Neural cell (in vitro differentiated cells): ENCODE data around the gene ALAS2. TPM values are rescaled to one million over a fixed set of nuclear protein-coding genes. Genes with fewer than 3 reads are reported as not detected.
"Not testable (repeated sequence)": the region's sequence is repeated elsewhere in the genome, so short reads cannot be mapped to it uniquely, and the experiment has no call there.

Experiments
- H2AFZ ChIP-seq: fragments of 200-600, 300-800 bp; sonication (generic), shearing (Covaris generic); 2 replicates; pipeline ENCODE4 v1.6.0; 2014; ENCODE audit warnings: low read depth, mild to moderate bottlenecking, antibody characterized with exemption, low read length, moderate library complexity
- H3F3A ChIP-seq: fragments of 200-600 bp; shearing (Covaris generic); 2 replicates; pipeline ENCODE4 v1.6.1; 2016; ENCODE audit warnings: mild to moderate bottlenecking, moderate library complexity, mixed read lengths, antibody characterized with exemption, low read length; ENCODE audit not compliant: insufficient read depth, poor library complexity, severe bottlenecking
- H3K27ac ChIP-seq: fragments of 200-600, 300-800 bp; sonication (generic), shearing (Covaris generic); 2 replicates; pipeline ENCODE4 v1.5.1; 2014; ENCODE audit warnings: mild to moderate bottlenecking, low read length, moderate library complexity
- H3K27me3 ChIP-seq: fragments of 300-800, 200-600 bp; sonication (generic), shearing (Covaris generic); 2 replicates; pipeline ENCODE4 v1.6.0; 2014; ENCODE audit warnings: mild to moderate bottlenecking, low read depth, low read length, moderate library complexity; ENCODE audit not compliant: insufficient read depth
- H3K36me3 ChIP-seq: fragments of 300-800, 200-600 bp; sonication (generic), shearing (Covaris generic); 2 replicates; pipeline ENCODE4 v1.5.1; 2014; ENCODE audit warnings: mild to moderate bottlenecking, antibody characterized with exemption, low read length, moderate library complexity; ENCODE audit not compliant: insufficient read depth
- H3K4me2 ChIP-seq: fragments of 300-800, 200-600 bp; sonication (generic), shearing (Covaris generic); 2 replicates; pipeline ENCODE4 v1.6.0; 2014; ENCODE audit warnings: mild to moderate bottlenecking, low read length
- H3K4me3 ChIP-seq: fragments of 300-800, 200-600 bp; sonication (generic), shearing (Covaris generic); 2 replicates; pipeline ENCODE4 v1.5.1; 2014; ENCODE audit warnings: mild to moderate bottlenecking, low read length, moderate library complexity
- H3K79me2 ChIP-seq: fragments of 200-600 bp; shearing (Covaris generic); replicated peaks from 2 replicates; pipeline ENCODE4 v1.6.0; 2014; ENCODE audit warnings: mild to moderate bottlenecking, low read length, moderate library complexity; ENCODE audit not compliant: insufficient read depth
- H3K9ac ChIP-seq: fragments of 300-800, 200-600 bp; sonication (generic), shearing (Covaris generic); 2 replicates; pipeline ENCODE4 v1.6.1; 2016; ENCODE audit warnings: mild to moderate bottlenecking, low read length, mixed read lengths
- H3K9me2 ChIP-seq: fragments of 200-600 bp; shearing (Covaris generic); 2 replicates; pipeline ENCODE4 v1.6.1; 2016; ENCODE audit warnings: mild to moderate bottlenecking, low read length, mixed read lengths; ENCODE audit not compliant: insufficient read depth
- H3K9me3 ChIP-seq: fragments of 200-600, 300-800 bp; sonication (generic), shearing (Covaris generic); 2 replicates; pipeline ENCODE4 v1.6.1; 2016; ENCODE audit warnings: mild to moderate bottlenecking, mixed run types, low read length, moderate library complexity, mixed read lengths
- H4K20me1 ChIP-seq: fragments of 200-600 bp; shearing (Covaris generic); 2 replicates; pipeline ENCODE4 v1.6.1; 2016; ENCODE audit warnings: mild to moderate bottlenecking, mixed run types; ENCODE audit not compliant: insufficient read depth
- CTCF ChIP-seq: fragments of 450-650 bp; IDR thresholded peaks from 2 replicates; pipeline ENCODE4 v1.5.1; 2014; ENCODE audit warnings: antibody characterized with exemption, mild to moderate bottlenecking, moderate library complexity; ENCODE audit not compliant: poor library complexity, severe bottlenecking
- EP300 ChIP-seq: fragments of 450-650 bp; conservative IDR thresholded peaks from 2 replicates; pipeline ENCODE4 v1.6.1; 2014; ENCODE audit warnings: antibody characterized with exemption, mild to moderate bottlenecking, moderate library complexity; ENCODE audit not compliant: poor library complexity, severe bottlenecking
- EZH2 ChIP-seq: fragments of 200-600, 300-800 bp; shearing (Covaris generic), sonication (generic); IDR thresholded peaks from 2 replicates; pipeline ENCODE4 v1.6.1; 2014; ENCODE audit warnings: antibody characterized with exemption, low read length, borderline replicate concordance, mild to moderate bottlenecking; ENCODE audit not compliant: insufficient read depth, poor library complexity, severe bottlenecking
- MXI1 ChIP-seq: fragments of 450-650 bp; conservative IDR thresholded peaks from 2 replicates; pipeline ENCODE4 v1.6.1; 2014; ENCODE audit warnings: antibody characterized with exemption, mild to moderate bottlenecking; ENCODE audit not compliant: poor library complexity, severe bottlenecking
- POLR2AphosphoS5 ChIP-seq: IDR thresholded peaks from 2 replicates; pipeline ENCODE4 v1.6.1; 2012
- RAD21 ChIP-seq: fragments of 450-650 bp; conservative IDR thresholded peaks from 2 replicates; pipeline ENCODE4 v1.6.1; 2014; ENCODE audit warnings: antibody characterized with exemption, mild to moderate bottlenecking, moderate library complexity
- REST ChIP-seq: IDR thresholded peaks from 2 replicates; pipeline ENCODE4 v1.6.1; 2012; ENCODE audit warnings: borderline replicate concordance
- SMC3 ChIP-seq: fragments of 450-650 bp; conservative IDR thresholded peaks from 2 replicates; pipeline ENCODE4 v1.6.1; 2014; ENCODE audit warnings: antibody characterized with exemption, mild to moderate bottlenecking, moderate library complexity; ENCODE audit not compliant: poor library complexity
- TAF1 ChIP-seq: IDR thresholded peaks from 2 replicates; pipeline ENCODE4 v1.6.1; 2012; ENCODE audit warnings: low read depth
- polyA plus RNA-seq: library from polyadenylated mRNA; depleted of rRNA; stranded (reverse); fragments of >200 nt; gene quantifications from 2 replicates; pipeline ENCODE4 v1.2.3, GENCODE V29; 2014

The ALAS2 gene
- polyA plus RNA-seq, 1 donor from 2014 or later = not detected

GRCh38 chrX:54992911-54993622, 37.7 kb downstream of the ALAS2 start:
- TF ChIP-seq EP300 (no peak), TAF1 (no peak), CTCF (no peak), MXI1 (no peak), SMC3 (no peak), POLR2AphosphoS5 (no peak), RAD21 (no peak), EZH2 (no peak), REST (no peak)
- H3K4me3 ChIP-seq = no peak overlapping the region
- H3K27ac ChIP-seq = no peak overlapping the region
- H3K27me3 ChIP-seq = no peaks in the 10 kb centered on the region
- no peaks in the 10 kb centered on the region for H3K36me3 ChIP-seq
- H3K79me2 ChIP-seq = no peaks in the 10 kb centered on the region
- H3K4me2 ChIP-seq = no peak overlapping the region
- H3K9me2 ChIP-seq = no peaks in the 10 kb centered on the region
- H3K9me3 ChIP-seq = no peaks in the 10 kb centered on the region
- H4K20me1 ChIP-seq = no peaks in the 10 kb centered on the region
- no peaks in the 10 kb centered on the region for H3F3A ChIP-seq
- H2AFZ ChIP-seq = no peak overlapping the region
- H3K9ac ChIP-seq = no peak overlapping the region

- no peak overlapping the region for H3K9ac ChIP-seq
- no peak for TF ChIP-seq REST
- TF ChIP-seq RAD21 = no peak
- no peak for TF ChIP-seq TAF1
- TF ChIP-seq MXI1 = no peak
- no peak for TF ChIP-seq POLR2AphosphoS5
- TF ChIP-seq SMC3 = no peak
- no peak for TF ChIP-seq EZH2
- TF ChIP-seq EP300 = no peak
- TF ChIP-seq CTCF = no peak
- no peaks in the 10 kb centered on the region for H3K36me3 ChIP-seq
- H4K20me1 ChIP-seq = no peaks in the 10 kb centered on the region
- H3F3A ChIP-seq = no peaks in the 10 kb centered on the region
- no peaks in the 10 kb centered on the region for H3K9me3 ChIP-seq
- H3K4me3 ChIP-seq = no peak overlapping the region
- no peak overlapping the region for H2AFZ ChIP-seq
- no peak overlapping the region for H3K4me2 ChIP-seq
- no peaks in the 10 kb centered on the region for H3K79me2 ChIP-seq
- no peaks in the 10 kb centered on the region for H3K9me2 ChIP-seq
- no peak overlapping the region for H3K27ac ChIP-seq
- no peaks in the 10 kb centered on the region for H3K27me3 ChIP-seq
These were observed 39.1 kb downstream of the ALAS2 start for GRCh38 chrX:54991706-54992105.

- H3K9me2 ChIP-seq, H3K36me3 ChIP-seq, H4K20me1 ChIP-seq, H3F3A ChIP-seq, H2AFZ ChIP-seq, H3K4me3 ChIP-seq, H3K27ac ChIP-seq, H3K4me2 ChIP-seq, H3K27me3 ChIP-seq, H3K9me3 ChIP-seq, H3K79me2 ChIP-seq, H3K9ac ChIP-seq: not testable (repeated sequence)
These were observed 47.5 kb downstream of the ALAS2 start for GRCh38 chrX:54983306-54983705.
